Skeletal muscle tissue (tissue), 4 donors: ENCODE measurements around the gene IL19. TPM values are rescaled to one million over a fixed set of nuclear protein-coding genes. Genes with fewer than 3 reads are reported as not detected.

Experiments used
- H3K27ac ChIP-seq: one replicate; pipeline ENCODE4 v1.7.0; 2013; ENCODE audit warnings: mild to moderate bottlenecking, low read depth, low read length, inconsistent platforms
- H3K27me3 ChIP-seq, 3 donors: one replicate each; pipeline ENCODE4 v1.7.0; 2013; ENCODE audit warnings: low read length in 3 of 3; ENCODE audit not compliant: control insufficient read depth in 3 of 3, insufficient read depth in 3 of 3
- H3K36me3 ChIP-seq, 3 donors: one replicate each; pipeline ENCODE4 v1.7.0; 2013; ENCODE audit warnings: low read length in 3 of 3; ENCODE audit not compliant: control insufficient read depth in 3 of 3, insufficient read depth in 3 of 3
- H3K4me1 ChIP-seq, 3 donors: one replicate each; pipeline ENCODE4 v1.7.0; 2013; ENCODE audit warnings: low read length in 3 of 3, mild to moderate bottlenecking in 3 of 3; ENCODE audit not compliant: control insufficient read depth in 3 of 3, insufficient read depth in 3 of 3
- H3K4me3 ChIP-seq, 3 donors: one replicate each; pipeline ENCODE4 v1.7.0; 2013; ENCODE audit warnings: low read length in 3 of 3
- H3K9ac ChIP-seq, 3 donors: one replicate each; pipeline ENCODE4 v1.7.0; 2013; ENCODE audit warnings: low read length in 3 of 3, mild to moderate bottlenecking in 3 of 3, moderate library complexity in 2 of 3, low read depth in 1 of 3
- H3K9me3 ChIP-seq, 3 donors: one replicate each; pipeline ENCODE4 v1.7.0; 2013; ENCODE audit warnings: low read length in 3 of 3; ENCODE audit not compliant: control insufficient read depth in 3 of 3
- total RNA-seq: library from RNA; depleted of rRNA; stranded (reverse); fragments of >200 nt; gene quantifications from one replicate; pipeline ENCODE4 v1.2.3, GENCODE V29; 2014
- donor health status: Osteomylitis.

The IL19 gene
- total RNA-seq, 1 donor from 2014 or later: not detected

- H3K27ac ChIP-seq: no peak within 1 kb of the TSS
These were observed 94.5 kb downstream of the IL19 start, which contains the start of gene IL20 for GRCh38 chr1:206864939-206865671. Gene IL20, plus strand, starts transcription at chr1:206865623. Its CDS starts 230 bp downstream, at chr1:206865853.

GRCh38 chr1:206866062-206866461 is 95.5 kb downstream of the IL19 start:
- H3K27me3 ChIP-seq: no peaks in the 10 kb centered on the region
- no peak overlapping the region for H3K27ac ChIP-seq
- no peak overlapping the region for H3K9ac ChIP-seq
- no peak overlapping the region for H3K4me3 ChIP-seq
- H3K9me3 ChIP-seq: no peaks in the 10 kb centered on the region
- no peaks in the 10 kb centered on the region for H3K36me3 ChIP-seq
- H3K4me1 ChIP-seq: peaks cover 0 to 5% (median 5%) of the 10 kb centered on the region in 3 donors

More at GRCh38 chr1:206864939-206865671, 94.5 kb downstream of the IL19 start, which contains the start of gene IL20:
- no peaks in the 10 kb centered on the region for H3K36me3 ChIP-seq
- H3K4me3 ChIP-seq: peak within 1 kb of the TSS in 1 of 3 donors; percentile 3
- H3K4me1 ChIP-seq: peaks cover 0 to 5% (median 5%) of the 10 kb centered on the region in 3 donors
- H3K9me3 ChIP-seq: no peaks in the 10 kb centered on the region
- peaks cover 0 to 2% (median 2%) of the 10 kb centered on the region in 3 donors for H3K27me3 ChIP-seq
- peak within 1 kb of the TSS in 1 of 3 donors; percentile 38 for H3K9ac ChIP-seq

- H3K36me3 ChIP-seq: no peaks in the 10 kb centered on the region
- H3K4me3 ChIP-seq: no peak overlapping the region
- H3K27ac ChIP-seq: no peak overlapping the region
- no peak overlapping the region for H3K9ac ChIP-seq
- no peaks in the 10 kb centered on the region for H3K27me3 ChIP-seq
- peaks cover 0 to 5% (median 5%) of the 10 kb centered on the region in 3 donors for H3K4me1 ChIP-seq
- H3K9me3 ChIP-seq: no peaks in the 10 kb centered on the region
These were observed 96.7 kb downstream of the IL19 start for GRCh38 chr1:206867239-206867638.

- Histone ChIP-seq H3K9ac (no peak overlapping the region), H3K36me3 (no peaks in the 10 kb centered on the region), H3K4me3 (no peak overlapping the region), H3K4me1 (peaks cover 0 to 5% (median 5%) of the 10 kb centered on the region in 3 donors), H3K27ac (no peak overlapping the region), H3K27me3 (no peaks in the 10 kb centered on the region), H3K9me3 (no peaks in the 10 kb centered on the region)
These were observed 97.1 kb downstream of the IL19 start for GRCh38 chr1:206867716-206868115.

GRCh38 chr1:206868264-206868663 is 97.7 kb downstream of the IL19 start:
- Histone ChIP-seq H3K4me3 (no peak overlapping the region), H3K4me1 (peaks cover 0 to 5% (median 5%) of the 10 kb centered on the region in 3 donors), H3K36me3 (no peaks in the 10 kb centered on the region), H3K9ac (no peak overlapping the region), H3K27ac (no peak overlapping the region), H3K9me3 (no peaks in the 10 kb centered on the region), H3K27me3 (no peaks in the 10 kb centered on the region)

- H3K27me3 ChIP-seq: no peaks in the 10 kb centered on the region
- H3K9me3 ChIP-seq: no peaks in the 10 kb centered on the region
- no peak overlapping the region for H3K27ac ChIP-seq
- no peaks in the 10 kb centered on the region for H3K4me1 ChIP-seq
- no peaks in the 10 kb centered on the region for H3K36me3 ChIP-seq
- no peak overlapping the region for H3K4me3 ChIP-seq
- H3K9ac ChIP-seq: no peak overlapping the region
These were observed 101.6 kb downstream of the IL19 start for GRCh38 chr1:206872139-206872538.

GRCh38 chr1:206873603-206874188 is 103.1 kb downstream of the IL19 start:
- Histone ChIP-seq H3K9ac (no peak overlapping the region), H3K4me1 (no peaks in the 10 kb centered on the region), H3K27ac (no peak overlapping the region), H3K36me3 (no peaks in the 10 kb centered on the region), H3K4me3 (no peak overlapping the region), H3K27me3 (no peaks in the 10 kb centered on the region), H3K9me3 (peaks cover 0 to 5% (median 3%) of the 10 kb centered on the region in 3 donors)

- Histone ChIP-seq H3K4me1 (no peaks in the 10 kb centered on the region), H3K36me3 (no peaks in the 10 kb centered on the region), H3K4me3 (no peak overlapping the region), H3K27me3 (no peaks in the 10 kb centered on the region), H3K9ac (no peak overlapping the region), H3K9me3 (peaks cover 0 to 5% (median 3%) of the 10 kb centered on the region in 3 donors), H3K27ac (no peak overlapping the region)
These were observed 105.3 kb downstream of the IL19 start for GRCh38 chr1:206875752-206876377.

GRCh38 chr1:206878456-206878855 is 107.9 kb downstream of the IL19 start:
- Histone ChIP-seq H3K27me3 (no peaks in the 10 kb centered on the region), H3K9ac (no peak overlapping the region)

GRCh38 chr1:206880314-206880713 is 109.7 kb downstream of the IL19 start:
- no peak overlapping the region for H3K27ac ChIP-seq
- no peak overlapping the region for H3K4me3 ChIP-seq
- H3K27me3 ChIP-seq: no peaks in the 10 kb centered on the region
- H3K9ac ChIP-seq: no peak overlapping the region
- no peaks in the 10 kb centered on the region for H3K36me3 ChIP-seq
- no peaks in the 10 kb centered on the region for H3K4me1 ChIP-seq
- peaks cover 0 to 5% (median 3%) of the 10 kb centered on the region in 3 donors for H3K9me3 ChIP-seq

More at GRCh38 chr1:206878456-206878855, 107.9 kb downstream of the IL19 start:
- H3K27ac ChIP-seq: no peak overlapping the region
- no peaks in the 10 kb centered on the region for H3K4me1 ChIP-seq
- no peaks in the 10 kb centered on the region for H3K36me3 ChIP-seq
- H3K9me3 ChIP-seq: peaks cover 0 to 5% (median 3%) of the 10 kb centered on the region in 3 donors
- H3K4me3 ChIP-seq: no peak overlapping the region
